Stomach smooth muscle (tissue), 2 donors: ENCODE measurements around the gene FBXL19.

Experiments
- H3K27ac ChIP-seq: one replicate; pipeline ENCODE4 v1.7.0; 2013; ENCODE audit warnings: mild to moderate bottlenecking, low read length, inconsistent platforms
- H3K27me3 ChIP-seq, 2 donors: one replicate each; pipeline ENCODE4 v1.7.0; 2013; ENCODE audit warnings: low read length in 2 of 2; ENCODE audit not compliant: insufficient read depth in 2 of 2, control insufficient read depth in 1 of 2
- H3K36me3 ChIP-seq, 2 donors: one replicate each; pipeline ENCODE4 v1.7.0; 2013; ENCODE audit warnings: low read length in 2 of 2; ENCODE audit not compliant: control insufficient read depth in 2 of 2, insufficient read depth in 2 of 2
- H3K4me1 ChIP-seq: one replicate; pipeline ENCODE4 v1.7.0; 2013; ENCODE audit warnings: low read length; ENCODE audit not compliant: control insufficient read depth, insufficient read depth
- H3K4me3 ChIP-seq, 2 donors: one replicate each; pipeline ENCODE4 v1.7.0; 2013; ENCODE audit warnings: low read length in 2 of 2
- H3K9ac ChIP-seq, 2 donors: one replicate each; pipeline ENCODE4 v1.7.0; 2013; ENCODE audit warnings: low read length in 2 of 2, mild to moderate bottlenecking in 1 of 2
- H3K9me3 ChIP-seq, 2 donors: one replicate each; pipeline ENCODE4 v1.7.0; 2013; ENCODE audit warnings: low read length in 2 of 2; ENCODE audit not compliant: control insufficient read depth in 2 of 2
- donor health status: healthy.
- donor health status: Pancreatic carcinoma.

Gene FBXL19

GRCh38 chr16:30969246-30969842, 46.0 kb downstream of the FBXL19 start:
- peaks cover 64 to 70% of the 10 kb centered on the region in 2 donors for H3K36me3 ChIP-seq
- no peak overlapping the region for H3K4me3 ChIP-seq

GRCh38 chr16:30971298-30971697, 47.9 kb downstream of the FBXL19 start:
- Histone ChIP-seq H3K27me3 (no peaks in the 10 kb centered on the region), H3K4me3 (no peak overlapping the region), H3K9ac (no peak overlapping the region), H3K36me3 (peaks cover 61 to 67% of the 10 kb centered on the region in 2 donors), H3K27ac (no peak overlapping the region), H3K9me3 (no peaks in the 10 kb centered on the region), H3K4me1 (no peaks in the 10 kb centered on the region)

More at GRCh38 chr16:30969246-30969842, 46.0 kb downstream of the FBXL19 start:
- Histone ChIP-seq H3K27ac (no peak overlapping the region), H3K9ac (no peak overlapping the region), H3K4me1 (no peaks in the 10 kb centered on the region), H3K9me3 (no peaks in the 10 kb centered on the region), H3K27me3 (no peaks in the 10 kb centered on the region)

GRCh38 chr16:30972872-30973271, 49.5 kb downstream of the FBXL19 start:
- H3K4me3 ChIP-seq = no peak overlapping the region
- no peaks in the 10 kb centered on the region for H3K4me1 ChIP-seq
- H3K9me3 ChIP-seq = no peaks in the 10 kb centered on the region
- no peak overlapping the region for H3K9ac ChIP-seq
- no peak overlapping the region for H3K27ac ChIP-seq
- peaks cover 61 to 62% of the 10 kb centered on the region in 2 donors for H3K36me3 ChIP-seq
- H3K27me3 ChIP-seq = no peaks in the 10 kb centered on the region

GRCh38 chr16:30974348-30974747, 51.0 kb downstream of the FBXL19 start:
- no peak overlapping the region for H3K9ac ChIP-seq
- no peak overlapping the region for H3K27ac ChIP-seq
- no peaks in the 10 kb centered on the region for H3K4me1 ChIP-seq
- H3K36me3 ChIP-seq = peaks cover 57 to 60% of the 10 kb centered on the region in 2 donors
- no peak overlapping the region for H3K4me3 ChIP-seq
- H3K9me3 ChIP-seq = no peaks in the 10 kb centered on the region
- no peaks in the 10 kb centered on the region for H3K27me3 ChIP-seq

- no peak overlapping the region for H3K4me3 ChIP-seq
- no peaks in the 10 kb centered on the region for H3K9me3 ChIP-seq
- no peak overlapping the region for H3K9ac ChIP-seq
- no peak overlapping the region for H3K27ac ChIP-seq
- H3K4me1 ChIP-seq = no peaks in the 10 kb centered on the region
- H3K36me3 ChIP-seq = peaks cover 51 to 54% of the 10 kb centered on the region in 2 donors
- H3K27me3 ChIP-seq = no peaks in the 10 kb centered on the region
Observed at GRCh38 chr16:30976486-30976885, 53.1 kb downstream of the FBXL19 start.

- H3K36me3 ChIP-seq = peaks cover 46 to 53% of the 10 kb centered on the region in 2 donors
- no peak overlapping the region for H3K27ac ChIP-seq
- no peaks in the 10 kb centered on the region for H3K9me3 ChIP-seq
- no peak overlapping the region for H3K9ac ChIP-seq
- H3K27me3 ChIP-seq = no peaks in the 10 kb centered on the region
- no peaks in the 10 kb centered on the region for H3K4me1 ChIP-seq
- H3K4me3 ChIP-seq = no peak overlapping the region
Observed at GRCh38 chr16:30977502-30977901, 54.1 kb downstream of the FBXL19 start.

GRCh38 chr16:30979170-30980022, 56.0 kb downstream of the FBXL19 start:
- Histone ChIP-seq H3K9ac (no peak overlapping the region), H3K4me3 (no peak overlapping the region), H3K9me3 (no peaks in the 10 kb centered on the region), H3K27ac (no peak overlapping the region), H3K36me3 (peaks cover 42 to 48% of the 10 kb centered on the region in 2 donors), H3K27me3 (no peaks in the 10 kb centered on the region), H3K4me1 (no peaks in the 10 kb centered on the region)

GRCh38 chr16:30980023-30980371, 56.6 kb downstream of the FBXL19 start:
- H3K27ac ChIP-seq = no peak overlapping the region
- no peak overlapping the region for H3K9ac ChIP-seq
- H3K36me3 ChIP-seq = peaks cover 42 to 47% of the 10 kb centered on the region in 2 donors
- H3K4me3 ChIP-seq = no peak overlapping the region
- H3K4me1 ChIP-seq = peaks cover 1% of the 10 kb centered on the region
- no peaks in the 10 kb centered on the region for H3K27me3 ChIP-seq
- no peaks in the 10 kb centered on the region for H3K9me3 ChIP-seq

GRCh38 chr16:30980434-30980833, 57.1 kb downstream of the FBXL19 start:
- Histone ChIP-seq H3K4me1 (peaks cover 6% of the 10 kb centered on the region), H3K9me3 (no peaks in the 10 kb centered on the region), H3K9ac (no peak overlapping the region), H3K27me3 (no peaks in the 10 kb centered on the region), H3K27ac (no peak overlapping the region), H3K4me3 (no peak overlapping the region), H3K36me3 (peaks cover 40 to 47% of the 10 kb centered on the region in 2 donors)

GRCh38 chr16:30980959-30981358, 57.6 kb downstream of the FBXL19 start:
- no peaks in the 10 kb centered on the region for H3K9me3 ChIP-seq
- H3K4me3 ChIP-seq = no peak overlapping the region
- H3K9ac ChIP-seq = no peak overlapping the region
- H3K27ac ChIP-seq = no peak overlapping the region
- peaks cover 36 to 43% of the 10 kb centered on the region in 2 donors for H3K36me3 ChIP-seq
- no peaks in the 10 kb centered on the region for H3K27me3 ChIP-seq
- H3K4me1 ChIP-seq = peaks cover 11% of the 10 kb centered on the region
